HG02981 (cell line): ENCODE results near the gene STAMBPL1.
"Not testable (repeated sequence)": the region's sequence is repeated elsewhere in the genome, so short reads cannot be mapped to it uniquely, and the experiment has no call there.

Experiments used
- ATAC-seq: cut with Tn5 transposase; IDR thresholded peaks from one replicate; pipeline ENCODE4 v1.9.1; 2021; ENCODE audit warnings: mild to moderate bottlenecking, moderate library complexity; ENCODE audit not compliant: unreplicated experiment

Gene STAMBPL1

DNA sequence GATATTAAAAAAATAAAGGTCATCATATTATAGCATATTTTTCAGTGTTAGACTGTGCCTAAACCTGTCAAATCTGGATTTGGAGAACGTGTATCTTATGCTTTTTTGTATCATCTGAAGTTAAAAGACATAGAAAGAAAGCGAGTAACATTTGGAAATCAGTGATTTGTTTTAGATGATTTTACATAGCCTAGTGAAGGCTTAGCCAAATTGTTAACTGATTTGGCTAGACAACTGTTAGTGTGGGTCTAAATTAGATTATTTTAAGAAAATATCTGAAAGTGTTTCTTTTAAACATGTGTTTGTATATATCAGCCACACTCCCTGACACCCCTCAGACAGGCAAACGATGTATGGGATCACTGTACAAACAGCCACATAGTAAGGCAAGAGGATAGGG is 36.9 kb downstream of the STAMBPL1 start:
- no peak for ATAC-seq

DNA sequence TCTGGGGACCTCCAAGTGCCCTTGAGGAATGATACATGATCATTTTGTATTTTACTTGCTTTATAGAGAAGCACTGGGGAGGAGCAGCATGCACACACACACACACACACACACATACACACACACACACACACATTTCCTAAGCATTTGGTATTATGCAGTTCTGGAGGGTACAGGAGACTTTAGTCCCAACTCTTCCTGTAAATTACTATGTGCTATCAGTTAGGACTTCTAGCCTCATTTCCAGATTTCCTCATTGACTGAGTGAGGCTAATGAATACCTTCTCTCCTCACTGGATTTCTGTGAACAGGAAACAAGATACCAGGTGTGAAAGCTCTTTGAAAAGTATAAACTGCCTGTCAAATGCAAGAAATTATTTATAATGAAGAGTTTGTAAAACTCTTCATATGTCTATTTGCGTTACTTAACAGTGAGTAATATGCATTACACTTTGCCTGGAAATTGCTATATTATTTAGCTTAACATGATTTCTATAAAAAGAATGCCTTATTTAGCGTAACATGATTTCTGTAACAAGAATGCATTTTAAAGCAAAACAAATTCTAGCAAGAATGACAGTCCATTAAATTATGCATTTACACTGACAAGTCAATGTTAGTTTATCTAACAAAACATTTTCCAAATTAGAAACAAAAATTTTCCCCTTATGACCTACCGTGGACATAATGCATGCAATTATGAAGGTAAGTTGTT is 38.3 kb downstream of the STAMBPL1 start:
- ATAC-seq, result no peak

GRCh38 chr10:88919041-88919440 is 39.0 kb downstream of the STAMBPL1 start:
- no peak for ATAC-seq

DNA sequence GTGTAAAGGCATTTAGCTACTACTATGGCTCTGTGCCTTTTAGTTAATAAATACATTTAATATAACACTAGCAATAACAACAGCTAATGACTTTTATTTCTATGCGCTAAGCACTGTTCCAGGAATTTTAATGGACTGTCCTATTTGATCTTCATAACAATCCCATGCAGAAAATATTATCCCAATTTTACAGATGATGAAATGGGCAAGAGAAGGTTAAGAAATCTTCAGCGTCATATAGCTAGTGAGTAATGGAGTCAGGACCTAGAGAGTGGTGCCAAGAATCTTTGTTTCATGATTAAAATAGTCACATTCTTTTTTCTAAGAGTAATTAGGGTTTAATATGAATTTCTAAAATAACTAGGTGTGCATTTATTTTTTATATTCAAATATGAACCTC is 40.2 kb downstream of the STAMBPL1 start:
- ATAC-seq, result no peak

DNA sequence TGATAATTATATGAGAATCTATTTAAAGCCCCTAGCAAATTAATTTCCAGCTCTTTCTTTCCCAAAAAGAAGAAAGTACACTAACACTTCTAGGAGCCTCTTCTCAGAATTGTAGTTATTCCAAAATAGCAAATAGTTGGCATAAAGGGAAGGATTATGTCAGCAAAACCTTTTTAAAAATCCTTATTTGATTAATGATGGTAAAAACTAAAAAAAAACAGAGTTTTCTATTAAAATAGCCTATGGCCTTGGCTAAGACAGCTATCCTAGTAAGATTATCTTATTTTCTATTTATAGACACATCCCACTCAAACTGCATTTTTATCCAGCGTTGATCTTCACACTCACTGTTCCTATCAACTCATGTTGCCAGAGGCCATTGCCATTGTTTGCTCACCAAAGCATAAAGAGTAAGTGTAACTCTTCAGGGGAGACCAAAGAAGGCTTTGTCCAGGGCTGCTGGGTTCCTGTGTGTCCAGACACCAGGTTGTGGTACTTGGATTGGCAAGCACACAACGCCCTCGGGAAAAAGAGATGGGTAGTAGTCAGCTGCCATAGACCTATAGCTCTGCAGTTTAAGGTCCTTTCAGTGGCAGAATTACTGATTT is 41.0 kb downstream of the STAMBPL1 start:
- ATAC-seq, result no peak

DNA sequence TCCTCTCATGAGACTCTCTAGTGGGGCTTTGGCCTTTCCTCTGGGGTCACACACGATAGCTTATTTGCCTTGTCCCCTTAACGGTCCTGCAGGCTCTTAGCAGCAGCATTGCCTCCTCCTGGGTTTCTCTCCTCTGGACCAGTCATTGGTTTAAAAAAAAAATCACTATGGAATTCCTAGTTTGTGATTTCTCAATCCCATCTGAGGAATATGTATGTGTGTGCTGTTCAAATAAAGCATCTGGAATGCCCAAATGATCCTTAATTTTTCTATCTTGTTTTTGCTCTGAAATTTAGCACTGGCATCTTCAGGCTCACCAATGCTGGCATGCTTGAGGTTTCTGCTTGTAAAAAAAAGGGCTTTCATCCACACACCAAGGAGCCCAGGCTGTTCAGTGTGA is 42.0 kb downstream of the STAMBPL1 start:
- ATAC-seq, result no peak

- no peak for ATAC-seq
These were observed 43.5 kb downstream of the STAMBPL1 start for GRCh38 chr10:88923520-88923919.

DNA sequence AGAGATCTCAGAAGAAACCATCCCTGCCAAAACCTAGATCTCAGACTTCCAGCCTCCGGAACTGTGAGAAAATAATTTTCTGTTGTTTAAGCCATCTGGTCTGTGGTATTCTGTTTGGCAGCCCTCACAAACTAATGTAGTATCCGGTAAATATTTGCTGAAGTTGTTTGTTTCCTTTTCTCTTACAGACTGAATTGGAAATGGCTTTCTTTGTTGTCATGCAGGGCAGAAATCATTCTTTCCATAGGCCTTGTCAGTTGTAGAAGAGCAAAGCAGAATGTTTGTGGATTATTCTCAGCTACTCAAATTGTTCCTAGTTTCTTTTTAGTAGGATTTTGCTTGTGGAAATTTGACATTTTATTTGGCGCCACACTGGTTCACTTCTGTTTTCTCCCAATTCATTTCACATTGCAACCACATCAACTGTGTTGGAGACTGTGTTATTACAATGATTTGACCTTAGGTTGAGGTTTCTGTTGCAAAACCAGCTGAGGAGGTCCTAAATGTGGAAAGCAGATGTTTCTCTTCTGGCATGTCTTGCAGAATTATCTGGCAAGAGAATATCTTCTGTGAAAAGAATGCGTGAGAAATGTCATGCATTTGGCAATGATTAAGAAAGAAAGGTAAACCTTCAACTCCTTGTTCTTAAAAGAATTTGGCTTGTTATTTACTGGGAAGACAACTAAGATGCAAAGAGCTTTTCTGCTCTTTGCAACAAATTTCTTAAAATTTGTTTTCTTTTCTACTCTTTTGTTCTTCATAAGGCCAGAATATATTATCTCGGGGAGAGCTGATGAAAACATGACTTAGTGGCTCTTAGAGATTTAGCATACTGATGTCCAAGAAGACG is 46.7 kb downstream of the STAMBPL1 start:
- no peak for ATAC-seq

DNA sequence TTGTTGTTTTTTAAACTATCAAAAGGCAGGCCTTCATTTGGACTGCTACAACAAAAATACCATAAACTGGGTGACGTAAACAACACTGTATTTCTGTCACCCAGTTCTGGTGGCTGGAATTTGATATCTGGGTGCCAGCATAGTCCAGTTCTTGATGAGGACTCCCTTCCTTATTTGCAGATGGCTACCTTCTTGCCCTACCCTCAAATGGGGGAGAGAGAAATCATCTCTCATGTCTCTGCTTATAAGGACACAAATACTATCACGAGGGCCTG is 47.3 kb downstream of the STAMBPL1 start:
- no peak for ATAC-seq

- ATAC-seq, result no peak
These were observed 48.2 kb downstream of the STAMBPL1 start for GRCh38 chr10:88928254-88928653.

DNA sequence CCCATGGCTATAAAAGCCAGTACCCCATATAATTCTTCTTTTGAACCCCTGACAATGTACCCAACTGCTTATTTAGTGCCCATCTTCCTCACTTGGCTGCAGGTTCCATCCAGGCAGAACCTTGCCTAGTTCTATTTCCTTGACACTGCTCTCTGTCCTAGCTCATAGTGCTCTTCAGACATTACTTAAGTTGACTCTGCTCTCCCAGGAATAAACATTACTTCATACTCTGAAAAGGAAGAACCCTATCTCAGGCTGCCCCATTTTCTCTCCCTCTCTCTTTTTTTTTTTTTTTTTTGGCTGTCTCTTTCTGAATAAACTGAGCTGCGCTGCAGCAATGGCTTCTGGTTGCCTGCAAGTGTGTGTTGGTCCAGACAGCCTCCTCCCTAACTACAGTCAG is 51.5 kb downstream of the STAMBPL1 start:
- ATAC-seq, result no peak

GRCh38 chr10:88932029-88932428 is 52.0 kb downstream of the STAMBPL1 start:
- ATAC-seq, result not testable (repeated sequence)

GRCh38 chr10:88932539-88933256 is 52.7 kb downstream of the STAMBPL1 start:
- ATAC-seq, result peak; percentile 69

DNA sequence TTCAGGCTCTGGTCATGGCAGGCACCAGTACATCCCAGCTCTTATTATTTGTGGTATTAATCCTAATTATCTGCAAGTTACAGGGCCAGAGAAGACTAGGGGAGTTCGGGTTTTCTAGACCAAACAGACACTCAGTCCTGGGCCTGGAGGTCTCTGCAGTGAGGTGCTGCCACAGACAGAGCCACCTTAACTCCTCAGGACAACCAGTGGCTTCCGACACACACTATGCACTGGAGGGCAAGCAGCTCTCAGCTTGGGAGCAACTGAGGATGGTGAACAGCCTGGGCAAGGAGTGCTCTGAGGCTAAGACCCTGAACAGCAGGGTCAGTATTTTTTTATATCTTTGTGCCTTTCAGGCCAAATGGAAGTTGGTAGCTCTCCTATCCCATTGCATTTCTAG is 53.5 kb downstream of the STAMBPL1 start:
- ATAC-seq, result no peak

GRCh38 chr10:88934900-88935672 is 55.0 kb downstream of the STAMBPL1 start:
- ATAC-seq, result peak; percentile 42

- ATAC-seq, result no peak
These were observed 56.6 kb downstream of the STAMBPL1 start for GRCh38 chr10:88936656-88937055.

GRCh38 chr10:88938039-88938438 is 58.0 kb downstream of the STAMBPL1 start:
- ATAC-seq, result no peak

GRCh38 chr10:88938938-88939337 is 58.9 kb downstream of the STAMBPL1 start:
- ATAC-seq, result no peak

DNA sequence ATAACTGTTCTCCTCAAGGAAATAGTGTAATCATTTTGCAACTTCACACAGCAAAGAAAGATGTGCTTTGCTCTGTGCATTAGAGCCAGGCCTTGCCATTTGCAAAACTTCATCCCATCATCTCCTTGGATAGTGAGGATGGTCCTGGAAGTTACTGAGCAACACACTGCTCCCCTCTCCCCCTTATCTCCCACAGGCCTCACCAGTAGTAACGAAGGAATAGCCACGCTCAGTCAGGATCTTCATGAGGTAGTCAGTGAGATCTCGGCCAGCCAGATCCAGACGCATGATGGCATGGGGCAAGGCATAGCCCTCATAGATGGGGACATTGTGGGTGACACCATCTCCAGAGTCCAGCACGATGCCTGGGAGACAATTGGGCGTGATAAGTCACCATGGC is 61.0 kb downstream of the STAMBPL1 start:
- ATAC-seq, result no peak

DNA sequence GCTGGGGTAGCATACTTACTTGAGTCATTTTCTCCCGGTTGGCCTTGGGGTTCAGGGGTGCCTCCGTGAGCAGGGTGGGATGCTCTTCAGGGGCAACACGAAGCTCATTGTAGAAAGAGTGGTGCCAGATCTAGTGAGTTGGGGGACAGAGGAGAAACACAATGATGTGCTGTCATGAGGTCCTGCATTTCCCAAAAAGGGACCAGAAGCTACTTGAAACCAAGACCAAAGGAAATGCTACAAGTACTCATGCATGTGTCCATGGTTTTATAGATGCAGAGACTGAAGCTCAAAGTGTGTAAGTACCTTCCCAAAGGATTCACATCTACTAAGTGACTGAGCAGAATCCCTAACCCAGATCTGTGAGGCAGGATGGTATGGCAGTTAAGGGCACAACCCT is 63.7 kb downstream of the STAMBPL1 start:
- ATAC-seq, result no peak

DNA sequence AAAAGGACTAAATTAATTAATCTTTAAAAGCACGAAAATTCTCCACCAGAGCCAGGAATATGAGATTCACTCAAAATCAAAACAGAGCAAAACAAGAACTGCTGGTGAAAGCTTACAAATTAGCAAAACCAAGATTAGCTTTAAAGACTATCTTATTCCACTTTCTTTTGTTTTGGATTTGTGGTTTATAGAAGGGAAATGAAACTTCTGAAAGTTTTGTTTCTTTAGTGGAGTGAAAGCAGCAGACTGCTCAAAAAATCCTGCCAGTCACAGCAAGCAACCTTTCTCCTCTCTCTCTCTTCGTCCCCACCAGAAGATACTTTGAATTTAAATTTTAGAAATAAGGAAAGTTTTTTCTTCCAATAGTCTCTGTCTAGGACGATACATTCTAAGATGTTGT is 64.8 kb downstream of the STAMBPL1 start:
- no peak for ATAC-seq
